ENCODE data around the gene TMC7.

GRCh38 chr16:19066988-19067348 is 83.2 kb downstream of the TMC7 start:
- TF ChIP-seq CTCF (IDR thresholded peaks at IDR 0.05; ENCODE audit: insufficient read depth, low read length, poor library complexity, severe bottlenecking), result no peak
- no peak for TF ChIP-seq EZH2phosphoT487 (conservative IDR thresholded peaks at IDR 0.05; ENCODE audit: low read length)

All from SU-DHL-6 (cell line).